ENCODE measurements around the gene ATF6.

GRCh38 chr1:161887730-161888287, 121.7 kb downstream of the ATF6 start:
- TF ChIP-seq, protein P1, sequence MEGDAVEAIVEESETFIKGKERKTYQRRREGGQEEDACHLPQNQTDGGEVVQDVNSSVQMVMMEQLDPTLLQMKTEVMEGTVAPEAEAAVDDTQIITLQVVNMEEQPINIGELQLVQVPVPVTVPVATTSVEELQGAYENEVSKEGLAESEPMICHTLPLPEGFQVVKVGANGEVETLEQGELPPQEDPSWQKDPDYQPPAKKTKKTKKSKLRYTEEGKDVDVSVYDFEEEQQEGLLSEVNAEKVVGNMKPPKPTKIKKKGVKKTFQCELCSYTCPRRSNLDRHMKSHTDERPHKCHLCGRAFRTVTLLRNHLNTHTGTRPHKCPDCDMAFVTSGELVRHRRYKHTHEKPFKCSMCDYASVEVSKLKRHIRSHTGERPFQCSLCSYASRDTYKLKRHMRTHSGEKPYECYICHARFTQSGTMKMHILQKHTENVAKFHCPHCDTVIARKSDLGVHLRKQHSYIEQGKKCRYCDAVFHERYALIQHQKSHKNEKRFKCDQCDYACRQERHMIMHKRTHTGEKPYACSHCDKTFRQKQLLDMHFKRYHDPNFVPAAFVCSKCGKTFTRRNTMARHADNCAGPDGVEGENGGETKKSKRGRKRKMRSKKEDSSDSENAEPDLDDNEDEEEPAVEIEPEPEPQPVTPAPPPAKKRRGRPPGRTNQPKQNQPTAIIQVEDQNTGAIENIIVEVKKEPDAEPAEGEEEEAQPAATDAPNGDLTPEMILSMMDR (IDR thresholded peaks at IDR 0.05; ENCODE audit: low read length) = no peak
- no peak for TF ChIP-seq EZH2 (optimal IDR thresholded peaks at IDR 0.05; ENCODE audit: low read depth, low read length)
- TF ChIP-seq EZH2phosphoT487 (IDR thresholded peaks at IDR 0.05; ENCODE audit: low read length) = no peak

Data from MM.1S (cell line).